Epithelial cell of esophagus (primary cell): ENCODE data around the gene DGCR2.
"Not testable (repeated sequence)": the region's sequence is repeated elsewhere in the genome, so short reads cannot be mapped to it uniquely, and the experiment has no call there.

Experiments
- DNase-seq: peaks from one replicate; pipeline ENCODE4 v3.0.0; 2010; ENCODE audit warnings: low read depth
- H3K4me3 ChIP-seq: 2 replicates; pipeline ENCODE4 v1.5.1; 2011; ENCODE audit warnings: mild to moderate bottlenecking, low read length, control low read depth
- TF ChIP-seq, protein P1 (sequence below): IDR thresholded peaks from 2 replicates; pipeline ENCODE4 v1.5.1; 2011; ENCODE audit warnings: low read depth, mild to moderate bottlenecking, low read length, control low read depth, inconsistent platforms; ENCODE audit not compliant: insufficient read depth; ENCODE audit errors: missing control alignments

Gene DGCR2

DNA sequence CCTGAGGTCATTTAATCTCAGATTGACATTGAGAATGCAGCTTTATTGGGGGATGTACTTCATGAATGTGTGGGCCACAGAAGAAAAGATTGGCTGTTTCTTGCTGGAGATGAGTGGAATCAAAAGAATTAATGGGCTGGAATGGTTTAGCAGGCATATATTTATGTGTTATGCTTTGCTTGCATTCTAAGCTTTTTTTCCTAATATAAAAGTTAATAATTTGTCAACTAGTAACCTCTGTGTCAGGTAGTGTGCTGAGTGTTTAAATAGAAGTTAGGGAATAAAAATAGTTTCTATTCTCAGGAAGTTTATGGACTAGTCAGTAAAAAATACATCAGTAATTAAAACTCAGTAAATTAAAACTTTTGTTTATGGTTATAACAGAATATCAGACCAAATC, 118.7 kb downstream of the DGCR2 start:
- TF ChIP-seq, protein P1, sequence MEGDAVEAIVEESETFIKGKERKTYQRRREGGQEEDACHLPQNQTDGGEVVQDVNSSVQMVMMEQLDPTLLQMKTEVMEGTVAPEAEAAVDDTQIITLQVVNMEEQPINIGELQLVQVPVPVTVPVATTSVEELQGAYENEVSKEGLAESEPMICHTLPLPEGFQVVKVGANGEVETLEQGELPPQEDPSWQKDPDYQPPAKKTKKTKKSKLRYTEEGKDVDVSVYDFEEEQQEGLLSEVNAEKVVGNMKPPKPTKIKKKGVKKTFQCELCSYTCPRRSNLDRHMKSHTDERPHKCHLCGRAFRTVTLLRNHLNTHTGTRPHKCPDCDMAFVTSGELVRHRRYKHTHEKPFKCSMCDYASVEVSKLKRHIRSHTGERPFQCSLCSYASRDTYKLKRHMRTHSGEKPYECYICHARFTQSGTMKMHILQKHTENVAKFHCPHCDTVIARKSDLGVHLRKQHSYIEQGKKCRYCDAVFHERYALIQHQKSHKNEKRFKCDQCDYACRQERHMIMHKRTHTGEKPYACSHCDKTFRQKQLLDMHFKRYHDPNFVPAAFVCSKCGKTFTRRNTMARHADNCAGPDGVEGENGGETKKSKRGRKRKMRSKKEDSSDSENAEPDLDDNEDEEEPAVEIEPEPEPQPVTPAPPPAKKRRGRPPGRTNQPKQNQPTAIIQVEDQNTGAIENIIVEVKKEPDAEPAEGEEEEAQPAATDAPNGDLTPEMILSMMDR = no peak
- no peak overlapping the region for H3K4me3 ChIP-seq
- no peak for DNase-seq

DNA sequence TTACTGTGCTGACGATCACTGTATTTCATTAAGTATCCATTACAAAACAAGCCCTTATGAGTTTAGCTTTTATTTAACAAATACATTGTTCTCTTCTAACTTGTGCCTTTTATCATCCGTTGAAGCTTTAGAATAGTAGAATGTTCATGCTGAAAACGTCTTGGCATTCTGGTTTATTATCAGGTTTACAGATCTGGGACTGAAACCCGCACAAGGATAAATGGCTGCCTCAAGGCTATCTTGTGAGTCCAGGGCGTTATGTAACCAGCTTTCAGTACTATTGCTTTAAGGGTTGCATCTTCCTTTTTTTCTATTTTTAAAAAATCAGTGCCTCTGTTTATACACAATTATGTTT, 119.6 kb downstream of the DGCR2 start:
- no peak overlapping the region for H3K4me3 ChIP-seq
- TF ChIP-seq, protein P1 = no peak
- DNase-seq = no peak

DNA sequence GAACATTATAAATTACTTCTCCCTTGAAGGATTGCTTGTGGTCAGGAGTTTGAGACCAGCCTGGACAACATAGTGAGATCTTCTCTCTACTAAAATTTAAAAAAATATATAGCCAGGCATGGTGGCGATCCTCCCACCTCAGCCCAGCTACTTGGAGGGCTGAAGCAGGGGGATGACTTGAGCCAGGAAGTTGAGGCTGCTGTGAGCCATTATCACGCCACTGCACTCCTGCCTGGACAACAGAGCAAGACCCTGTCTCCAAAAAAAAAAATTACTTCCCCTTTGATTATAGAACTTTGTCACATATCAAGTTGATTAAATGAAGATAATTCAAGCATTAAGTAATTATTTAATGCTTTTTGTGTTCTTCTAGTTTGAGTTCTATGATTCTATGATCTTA, 121.0 kb downstream of the DGCR2 start:
- TF ChIP-seq, protein P1 = no peak
- DNase-seq = no peak
- no peak overlapping the region for H3K4me3 ChIP-seq

DNA sequence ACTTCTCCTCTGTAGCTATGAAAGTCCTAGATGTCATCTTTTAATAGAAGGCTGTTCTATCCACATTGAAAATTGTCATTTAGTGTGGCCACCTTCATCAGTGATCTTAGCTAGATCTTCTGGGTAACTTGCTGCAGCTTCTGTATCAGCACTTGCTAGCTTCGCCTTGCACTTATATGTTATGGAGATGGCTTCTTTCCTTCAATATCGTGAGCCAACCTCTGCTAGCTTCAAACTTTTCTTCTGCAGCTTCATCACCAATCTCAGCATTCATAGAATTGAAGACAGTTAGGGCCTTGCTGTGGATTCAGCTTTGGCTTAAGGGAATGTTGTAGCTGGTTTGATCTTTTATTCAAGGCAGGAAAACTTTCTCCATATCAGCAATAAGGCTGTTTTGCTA, 122.1 kb downstream of the DGCR2 start:
- not testable (repeated sequence) for DNase-seq

DNA sequence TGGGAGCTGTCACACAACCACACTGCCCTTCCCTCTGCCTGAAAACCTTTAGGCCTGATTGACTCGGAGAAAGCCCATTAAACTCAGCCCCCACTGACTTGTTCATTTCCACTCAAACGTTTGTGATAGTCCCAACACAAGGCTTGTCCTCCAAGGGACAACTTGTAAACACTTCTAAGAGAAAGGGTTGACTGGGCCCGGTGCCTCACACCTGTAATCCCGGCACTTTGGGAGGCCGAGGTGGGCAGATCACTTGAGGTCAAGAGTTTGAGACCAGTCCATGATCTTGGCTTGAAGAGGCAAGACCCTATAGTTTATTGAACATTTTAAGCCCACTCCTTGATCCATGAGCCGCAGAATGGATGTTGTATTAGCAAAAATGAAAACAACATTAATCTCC, 122.8 kb downstream of the DGCR2 start:
- TF ChIP-seq, protein P1 = no peak
- no peak for DNase-seq
- H3K4me3 ChIP-seq = no peak overlapping the region

More for the DNA sequence above, 122.1 kb downstream of the DGCR2 start:
- not testable (repeated sequence) for H3K4me3 ChIP-seq

DNA sequence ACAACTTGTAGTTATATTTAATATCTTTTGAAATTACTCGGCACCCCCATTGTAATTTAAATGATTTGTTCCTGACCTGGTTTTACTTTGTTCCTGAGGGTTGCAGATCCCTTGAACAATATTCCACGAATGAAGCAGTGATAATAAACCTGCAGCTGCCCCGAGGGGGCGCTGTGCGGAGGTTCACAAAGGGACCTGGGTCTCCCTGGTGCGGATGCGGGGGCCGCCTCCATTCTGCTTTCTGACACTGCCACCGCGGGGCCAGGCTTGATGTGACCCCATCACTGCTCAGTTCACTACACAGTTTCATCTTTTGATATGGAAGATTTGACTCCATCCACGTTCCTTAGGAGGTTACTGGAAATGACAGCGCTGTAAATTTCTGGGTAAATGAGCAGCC, 123.2 kb downstream of the DGCR2 start:
- TF ChIP-seq, protein P1 = no peak
- no peak for DNase-seq
- H3K4me3 ChIP-seq = no peak overlapping the region

DNA sequence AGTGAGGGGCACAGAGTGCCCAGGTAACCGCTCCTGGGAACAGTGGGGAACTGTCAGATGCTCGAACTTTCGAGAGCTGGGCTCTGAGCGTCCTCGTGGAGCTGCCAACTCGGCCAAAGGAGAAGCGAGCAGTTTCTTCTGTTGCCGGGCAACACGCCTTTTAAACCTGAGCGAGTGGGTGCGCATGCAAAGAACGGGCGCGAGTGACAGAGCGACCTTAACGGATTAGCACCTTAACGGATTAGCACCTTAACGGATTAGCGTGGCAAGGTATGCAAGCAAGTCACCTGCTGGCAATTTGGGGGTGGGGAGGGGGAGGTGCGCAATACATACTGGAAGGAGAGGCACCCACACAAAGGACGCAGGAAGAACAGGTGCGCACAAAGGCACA, 124.3 kb downstream of the DGCR2 start:
- no peak for DNase-seq
- TF ChIP-seq, protein P1 = no peak
- no peak overlapping the region for H3K4me3 ChIP-seq

DNA sequence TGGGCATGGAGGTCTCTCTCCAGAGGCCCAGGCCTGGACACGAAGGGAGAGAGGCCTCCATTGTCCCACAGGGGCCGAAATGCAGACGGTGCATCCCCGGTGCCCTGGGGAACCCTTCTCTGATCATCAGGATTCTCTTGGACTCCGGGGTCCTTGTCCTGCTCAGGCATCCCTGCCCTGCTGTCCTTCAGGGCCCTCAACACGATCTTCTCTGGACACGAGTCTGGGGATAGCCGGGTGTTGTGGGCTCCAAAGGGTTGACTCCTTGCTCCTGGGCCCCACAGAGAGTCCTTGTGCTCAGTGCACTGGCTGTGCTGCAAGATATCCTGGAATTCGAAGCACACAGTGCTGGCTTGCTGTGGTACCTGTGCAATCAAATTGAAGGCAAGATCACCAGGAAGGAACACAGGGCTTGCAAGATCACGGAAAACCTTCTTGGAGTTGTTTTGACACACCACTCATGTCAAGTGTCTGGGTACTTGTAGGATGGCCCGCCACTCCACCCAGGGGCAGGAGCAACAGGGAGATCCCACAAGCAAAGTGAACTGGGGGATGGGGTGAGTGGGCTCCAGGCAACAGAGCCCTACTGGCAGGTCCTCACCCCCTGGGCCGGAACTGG, 124.8 kb downstream of the DGCR2 start:
- no peak overlapping the region for H3K4me3 ChIP-seq
- DNase-seq = no peak
- TF ChIP-seq, protein P1 = no peak
